Liver (tissue), 9 donors: ENCODE data around the gene MFGE8. TPM values are rescaled to one million over a fixed set of nuclear protein-coding genes. Genes with fewer than 3 reads are reported as not detected.

ENCODE experiments used
- DNase-seq: peaks from one replicate; pipeline ENCODE4 v3.0.0-alpha.2; 2017; ENCODE audit warnings: low spot score
- H3K27ac ChIP-seq, 2 donors: one replicate each; pipeline ENCODE4 v1.7.0; 2013; ENCODE audit warnings: inconsistent platforms in 2 of 2, low read length in 2 of 2, control low read depth in 1 of 2, low read depth in 1 of 2, mild to moderate bottlenecking in 1 of 2
- H3K27me3 ChIP-seq, 4 donors: one replicate each; pipeline versions ENCODE4 v1.6.1 to v1.7.0; 2013; ENCODE audit warnings: low read length in 3 of 4, inconsistent platforms in 1 of 4, mild to moderate bottlenecking in 1 of 4, moderate library complexity in 1 of 4; ENCODE audit not compliant: control insufficient read depth in 4 of 4, insufficient read depth in 4 of 4
- H3K36me3 ChIP-seq, 4 donors: one replicate each; pipeline versions ENCODE4 v1.6.1 to v1.7.0; 2013; ENCODE audit warnings: low read length in 3 of 4, mild to moderate bottlenecking in 3 of 4, low read depth in 1 of 4, moderate library complexity in 1 of 4; ENCODE audit not compliant: control insufficient read depth in 4 of 4, insufficient read depth in 3 of 4
- H3K4me1 ChIP-seq, 4 donors: one replicate each; pipeline versions ENCODE4 v1.6.1 to v1.7.0; 2013; ENCODE audit warnings: low read length in 3 of 4, mild to moderate bottlenecking in 3 of 4, moderate library complexity in 1 of 4; ENCODE audit not compliant: control insufficient read depth in 4 of 4, insufficient read depth in 4 of 4
- H3K4me3 ChIP-seq, 3 donors: one replicate each; pipeline versions ENCODE4 v1.6.1 to v1.7.0; 2013; ENCODE audit warnings: low read length in 3 of 3, control low read depth in 1 of 3, low read depth in 1 of 3, mild to moderate bottlenecking in 1 of 3
- H3K9ac ChIP-seq, 2 donors: one replicate each; pipeline ENCODE4 v1.7.0; 2013; ENCODE audit warnings: low read length in 2 of 2, mild to moderate bottlenecking in 2 of 2, moderate library complexity in 2 of 2, control low read depth in 1 of 2, low read depth in 1 of 2
- H3K9me3 ChIP-seq, 4 donors: one replicate each; pipeline versions ENCODE4 v1.6.1 to v1.7.0; 2013; ENCODE audit warnings: low read length in 3 of 4; ENCODE audit not compliant: control insufficient read depth in 4 of 4
- ATF3 ChIP-seq: IDR thresholded peaks from 2 replicates; pipeline ENCODE4 v1.6.1; 2016; ENCODE audit warnings: antibody characterized with exemption
- CTCF ChIP-seq: fragments of 150-350 bp; IDR thresholded peaks from 2 replicates; pipeline ENCODE4 v1.5.1; 2017; ENCODE audit warnings: improper control_type of control experiment, low read depth, low read length; ENCODE audit not compliant: missing input control
- FOXA2 ChIP-seq: IDR thresholded peaks from 2 replicates; pipeline ENCODE4 v1.6.1; 2016; ENCODE audit warnings: antibody characterized with exemption
- GABPA ChIP-seq, 2 donors: IDR thresholded peaks in 1 of 2; conservative IDR thresholded peaks in 1 of 2; 2 replicates each; pipeline ENCODE4 v1.6.1; 2016; ENCODE audit warnings: antibody characterized with exemption in 2 of 2, mild to moderate bottlenecking in 1 of 2, moderate library complexity in 1 of 2
- HNF4A ChIP-seq, 2 donors: conservative IDR thresholded peaks; 2 replicates each; pipeline ENCODE4 v1.6.1; 2016; ENCODE audit warnings: antibody characterized with exemption in 2 of 2, mild to moderate bottlenecking in 2 of 2
- HNF4G ChIP-seq: IDR thresholded peaks from 2 replicates; pipeline ENCODE4 v1.6.1; 2016; ENCODE audit warnings: antibody characterized with exemption
- JUND ChIP-seq, 2 donors: IDR thresholded peaks; 2 replicates each; pipeline ENCODE4 v1.6.1; 2016; ENCODE audit warnings: antibody characterized with exemption in 2 of 2
- NR2F2 ChIP-seq: IDR thresholded peaks from 2 replicates; pipeline ENCODE4 v1.6.1; 2016; ENCODE audit warnings: antibody characterized with exemption
- RAD21 ChIP-seq, 2 donors: IDR thresholded peaks; 2 replicates each; pipeline ENCODE4 v1.6.1; 2016; ENCODE audit warnings: antibody characterized with exemption in 2 of 2, mild to moderate bottlenecking in 2 of 2
- REST ChIP-seq: IDR thresholded peaks from 2 replicates; pipeline ENCODE4 v1.6.1; 2016; ENCODE audit warnings: antibody characterized with exemption, mild to moderate bottlenecking
- RXRA ChIP-seq, 2 donors: IDR thresholded peaks; 2 replicates each; pipeline ENCODE4 v1.6.1; 2017 to 2018; ENCODE audit warnings: antibody characterized with exemption in 2 of 2, mild to moderate bottlenecking in 1 of 2
- SP1 ChIP-seq: IDR thresholded peaks from 2 replicates; pipeline ENCODE4 v1.6.1; 2018; ENCODE audit warnings: antibody characterized with exemption, mild to moderate bottlenecking
- TAF1 ChIP-seq: conservative IDR thresholded peaks from 2 replicates; pipeline ENCODE4 v1.6.1; 2016; ENCODE audit warnings: antibody characterized with exemption, mild to moderate bottlenecking
- YY1 ChIP-seq: IDR thresholded peaks from 2 replicates; pipeline ENCODE4 v1.6.1; 2016; ENCODE audit warnings: antibody characterized with exemption, mild to moderate bottlenecking
- ZBTB33 ChIP-seq: IDR thresholded peaks from 2 replicates; pipeline ENCODE4 v1.6.1; 2016; ENCODE audit warnings: antibody characterized with exemption
- WGBS: extraction: QIAGEN DNeasy Blood & Tissue Kit; methylation state at CpG from one replicate; pipeline ENCODE4 v1.1.7; 2013; 5-methylcytosine and 5-hydroxymethylcytosine counted together
- polyA plus RNA-seq, 2 donors: library from polyadenylated mRNA; stranded (reverse) in 1 of 2; unstranded in 1 of 2; fragments of 200-250 nt in 1 of 2; fragments of >200 nt in 1 of 2; fragmentation: Nextera tagmentation in 1 of 2; extraction: Ambion mirVana in 1 of 2; gene quantifications; one replicate each; pipeline versions ENCODE4 v1.2.1 to v1.2.3, GENCODE V29; 2013 to 2015
- total RNA-seq, 2 donors: library from RNA; depleted of rRNA; stranded (reverse); fragments of >200 nt; gene quantifications; one replicate each; pipeline ENCODE4 v1.2.3, GENCODE V29; 2014
- TF ChIP-seq, protein P1 (sequence below): IDR thresholded peaks from 2 replicates; pipeline ENCODE4 v1.6.1; 2016; ENCODE audit warnings: antibody characterized with exemption
- donor health status: healthy.
- donor health status: healthy.
- donor health status: healthy.
- donor health status: healthy.
- donor health status: healthy.

MFGE8 gene
- total and polyA plus RNA-seq, 4 donors: 6.6 to 14.8 (median 12.8) TPM

GRCh38 chr15:88891540-88892254 is 21.5 kb downstream of the MFGE8 start (continued):
- TF ChIP-seq ATF3 (no peak), FOXA2 (no peak)

GRCh38 chr15:88890495-88890894 is 22.7 kb downstream of the MFGE8 start:
- WGBS: 86% methylated on average over 4 of the region's 4 CpGs
- H3K9ac ChIP-seq: no peak overlapping the region
- H3K27me3 ChIP-seq: peaks cover 0 to 5% (median 1%) of the 10 kb centered on the region in 4 donors
- H3K36me3 ChIP-seq: no peaks in the 10 kb centered on the region
- peaks cover 0 to 14% (median 8%) of the 10 kb centered on the region in 4 donors for H3K4me1 ChIP-seq
- no peaks in the 10 kb centered on the region for H3K9me3 ChIP-seq
- no peak for DNase-seq
- no peak overlapping the region for H3K27ac ChIP-seq
- TF ChIP-seq RXRA (IDR thresholded peaks at IDR 0.05) (no peak), TAF1 (no peak), NR2F2 (no peak)
- no peak overlapping the region for H3K4me3 ChIP-seq

DNA sequence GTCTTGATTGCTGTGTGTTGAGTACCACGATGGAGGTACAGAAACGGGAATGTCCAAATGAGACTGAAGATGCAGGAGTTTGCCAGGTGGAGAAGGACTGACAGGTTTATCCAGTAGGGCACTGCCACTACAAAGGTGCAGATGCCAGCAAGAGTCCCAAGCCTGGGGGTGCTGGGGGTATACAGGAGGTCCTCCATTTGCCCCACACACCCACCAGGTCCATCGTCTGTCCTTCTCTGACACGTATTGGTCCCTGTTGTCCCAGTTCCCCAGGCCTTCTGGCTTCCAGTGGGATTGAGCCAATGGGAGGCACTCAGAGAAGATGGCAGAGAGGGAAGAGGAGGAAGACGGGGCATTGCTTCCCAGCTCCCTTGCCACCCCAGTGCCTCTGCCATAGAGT is 24.5 kb downstream of the MFGE8 start:
- no peaks in the 10 kb centered on the region for H3K36me3 ChIP-seq
- H3K4me1 ChIP-seq: no peaks in the 10 kb centered on the region
- no peak overlapping the region for H3K27ac ChIP-seq
- 83% methylated on average over 5 of the region's 5 CpGs for WGBS
- no peak for TF ChIP-seq RXRA (IDR thresholded peaks at IDR 0.05)
- no peak for TF ChIP-seq NR2F2
- H3K9ac ChIP-seq: no peak overlapping the region
- no peak for DNase-seq
- no peak overlapping the region for H3K4me3 ChIP-seq
- H3K9me3 ChIP-seq: no peaks in the 10 kb centered on the region
- H3K27me3 ChIP-seq: peaks cover 0 to 4% (median 0%) of the 10 kb centered on the region in 4 donors

DNA sequence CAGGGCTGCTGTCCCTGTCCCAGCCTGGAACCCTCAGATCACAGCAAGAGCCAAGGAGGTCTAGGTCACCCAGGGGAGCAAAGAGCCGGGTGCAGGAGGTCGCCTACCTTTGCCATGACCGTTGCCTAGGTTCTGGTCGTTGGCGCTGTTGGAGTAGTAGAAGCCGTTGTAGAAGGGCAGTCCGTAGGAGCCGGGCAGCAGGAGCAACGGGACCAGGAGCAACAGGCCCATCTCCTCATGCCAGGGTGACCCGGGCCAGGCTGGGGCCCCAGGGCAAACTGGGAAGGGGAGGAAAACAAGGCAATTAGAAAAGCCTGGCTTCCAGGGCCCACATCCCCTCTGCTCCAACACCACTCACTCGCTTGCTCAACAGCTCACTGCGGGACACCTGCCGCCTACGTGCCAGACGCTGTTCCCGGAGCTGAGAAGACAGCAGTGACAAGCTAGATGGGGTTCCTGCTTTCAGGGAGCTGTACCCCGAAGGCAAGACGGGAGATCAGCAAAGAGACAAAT is 26.1 kb downstream of the MFGE8 start:
- Histone ChIP-seq H3K27ac (no peak overlapping the region), H3K27me3 (no peaks in the 10 kb centered on the region), H3K9me3 (no peaks in the 10 kb centered on the region), H3K36me3 (no peaks in the 10 kb centered on the region), H3K9ac (no peak overlapping the region), H3K4me1 (no peaks in the 10 kb centered on the region), H3K4me3 (no peak overlapping the region)
- no peak for TF ChIP-seq GABPA (IDR thresholded peaks at IDR 0.05 in 1 of 2, conservative IDR thresholded peaks at IDR 0.05 in 1 of 2)
- TF ChIP-seq, protein P1, sequence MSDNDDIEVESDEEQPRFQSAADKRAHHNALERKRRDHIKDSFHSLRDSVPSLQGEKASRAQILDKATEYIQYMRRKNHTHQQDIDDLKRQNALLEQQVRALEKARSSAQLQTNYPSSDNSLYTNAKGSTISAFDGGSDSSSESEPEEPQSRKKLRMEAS: no peak
- TF ChIP-seq ATF3: no peak
- TF ChIP-seq REST: no peak
- TF ChIP-seq TAF1: no peak
- no peak for TF ChIP-seq NR2F2
- no peak for TF ChIP-seq RXRA (IDR thresholded peaks at IDR 0.05)
- no peak for TF ChIP-seq HNF4G
- no peak for TF ChIP-seq YY1
- no peak for TF ChIP-seq ZBTB33
- TF ChIP-seq RAD21 (IDR thresholded peaks at IDR 0.05): no peak
- no peak for TF ChIP-seq SP1
- no peak for TF ChIP-seq CTCF
- TF ChIP-seq FOXA2: no peak
- no peak for TF ChIP-seq JUND (IDR thresholded peaks at IDR 0.05)
- no peak for TF ChIP-seq HNF4A (conservative IDR thresholded peaks at IDR 0.05)
- WGBS: 89% methylated on average over 18 of the region's 18 CpGs
- DNase-seq: no peak
